ENCODE measurements around the gene CHMP2A.

Gene CHMP2A

GRCh38 chr19:58520257-58520599 is 34.7 kb downstream of the CHMP2A start:
- peak overlapping the region; percentile 81 for H3K4me3 ChIP-seq (ENCODE audit: low read length)
- DNase-seq (ENCODE audit: low read depth): no peak
- no peak for TF ChIP-seq CTCF (conservative IDR thresholded peaks at IDR 0.05; ENCODE audit: low read depth, low read length)

GRCh38 chr19:58519355-58520256 is 35.3 kb downstream of the CHMP2A start, which contains the start of gene ZBTB45:
Gene ZBTB45, minus strand, starts transcription at chr19:58519810. Its CDS starts 2,137 bp downstream, at chr19:58517673.
- peak; percentile 83 for DNase-seq (ENCODE audit: low read depth)
- peak within 1 kb of the TSS; percentile 81 for H3K4me3 ChIP-seq (ENCODE audit: low read length)

GRCh38 chr19:58519087-58519354 is 35.9 kb downstream of the CHMP2A start:
- peak; percentile 86 for TF ChIP-seq CTCF (conservative IDR thresholded peaks at IDR 0.05; ENCODE audit: low read depth, low read length)
- DNase-seq (ENCODE audit: low read depth): peak; percentile 42
- H3K4me3 ChIP-seq (ENCODE audit: low read length): peak overlapping the region; percentile 81

More at GRCh38 chr19:58519355-58520256, 35.3 kb downstream of the CHMP2A start, which contains the start of gene ZBTB45:
- TF ChIP-seq CTCF (conservative IDR thresholded peaks at IDR 0.05; ENCODE audit: low read depth, low read length): peak; percentile 73

GRCh38 chr19:58518256-58519086 is 36.4 kb downstream of the CHMP2A start:
- TF ChIP-seq CTCF (conservative IDR thresholded peaks at IDR 0.05; ENCODE audit: low read depth, low read length): no peak
- H3K4me3 ChIP-seq (ENCODE audit: low read length): peak overlapping the region; percentile 81
- DNase-seq (ENCODE audit: low read depth): no peak

GRCh38 chr19:58516964-58517833 is 37.7 kb downstream of the CHMP2A start:
- DNase-seq (ENCODE audit: low read depth): no peak
- no peak overlapping the region for H3K4me3 ChIP-seq (ENCODE audit: low read length)
- peak; percentile 3 for TF ChIP-seq CTCF (conservative IDR thresholded peaks at IDR 0.05; ENCODE audit: low read depth, low read length)

GRCh38 chr19:58516246-58516836 is 38.6 kb downstream of the CHMP2A start:
- no peak for TF ChIP-seq CTCF (conservative IDR thresholded peaks at IDR 0.05; ENCODE audit: low read depth, low read length)
- no peak for DNase-seq (ENCODE audit: low read depth)
- H3K4me3 ChIP-seq (ENCODE audit: low read length): no peak overlapping the region
